GM18868 (cell line): ENCODE data around the gene LRRC2.
"Not testable (repeated sequence)": the region's sequence is repeated elsewhere in the genome, so short reads cannot be mapped to it uniquely, and the experiment has no call there.

Source experiments
- ATAC-seq: cut with Tn5 transposase; IDR thresholded peaks from one replicate; pipeline ENCODE4 v1.9.1; 2021; ENCODE audit warnings: mild to moderate bottlenecking, moderate library complexity; ENCODE audit not compliant: unreplicated experiment

The LRRC2 gene

GRCh38 chr3:46566040-46566641 lies at the start of gene LRRC2:
Gene LRRC2 (minus strand): TSS chr3:46566302. CDS start chr3:46551591, 14,711 bp downstream.
- ATAC-seq: no peak

- ATAC-seq: no peak
Measured at GRCh38 chr3:46615050-46615775, 49.1 kb upstream of the LRRC2 start.

GRCh38 chr3:46614431-46614830 lies 48.3 kb upstream of the LRRC2 start:
- ATAC-seq: no peak

GRCh38 chr3:46613313-46614005 lies 47.4 kb upstream of the LRRC2 start:
- no peak for ATAC-seq

GRCh38 chr3:46612324-46612723 lies 46.2 kb upstream of the LRRC2 start, which contains the start of gene FAM240A:
Gene FAM240A (plus strand): TSS chr3:46612525. CDS start chr3:46612684, 159 bp downstream.
- no peak for ATAC-seq

- no peak for ATAC-seq
Measured at GRCh38 chr3:46609944-46610722, 44.0 kb upstream of the LRRC2 start.

- no peak for ATAC-seq
Measured at GRCh38 chr3:46609212-46609721, 43.2 kb upstream of the LRRC2 start.

GRCh38 chr3:46607603-46608028 lies 41.5 kb upstream of the LRRC2 start:
- ATAC-seq: no peak

GRCh38 chr3:46604127-46604526 lies 38.0 kb upstream of the LRRC2 start:
- ATAC-seq: no peak

- ATAC-seq: no peak
Measured at GRCh38 chr3:46603446-46604046, 37.4 kb upstream of the LRRC2 start.

GRCh38 chr3:46599590-46599989 lies 33.5 kb upstream of the LRRC2 start:
- no peak for ATAC-seq

- no peak for ATAC-seq
Measured at GRCh38 chr3:46595819-46596314, 29.8 kb upstream of the LRRC2 start.

- ATAC-seq: no peak
Measured at GRCh38 chr3:46594723-46595122, 28.6 kb upstream of the LRRC2 start.

GRCh38 chr3:46593979-46594378 lies 27.9 kb upstream of the LRRC2 start:
- no peak for ATAC-seq

- ATAC-seq: no peak
Measured at GRCh38 chr3:46593274-46593862, 27.3 kb upstream of the LRRC2 start.

- ATAC-seq: not testable (repeated sequence)
Measured at GRCh38 chr3:46587268-46587667, 21.2 kb upstream of the LRRC2 start.

GRCh38 chr3:46586738-46587246 lies 20.7 kb upstream of the LRRC2 start:
- no peak for ATAC-seq

GRCh38 chr3:46585799-46586693 lies 19.9 kb upstream of the LRRC2 start:
- no peak for ATAC-seq
